PC-3 (cell line): ENCODE results near the gene LPIN1. TPM values are rescaled to one million over a fixed set of nuclear protein-coding genes. Genes with fewer than 3 reads are reported as not detected.

Source experiments
- ATAC-seq: fragments of 200-7000 bp; cut with Tn5 transposase; 2 replicates; pipeline ENCODE4 v1.9.1; 2020; ENCODE audit warnings: mild to moderate bottlenecking, moderate library complexity
- BruUV-seq: library from RNA; stranded (reverse); fragments of 400-500 nt; replicated peaks from 2 replicates; lab custom pipeline; 2021; lab: Mats Ljungman, UMichigan
- CTCF ChIA-PET: fragments of 300-600 bp; sonication (Branson Sonifier 250); formaldehyde crosslinking; loops from one replicate; lab custom pipeline; 2022; ENCODE audit warnings: antibody characterized with exemption; lab: Charles Lee
- POLR2A ChIA-PET: fragments of 300-600 bp; sonication (Branson Sonifier 250); formaldehyde crosslinking; loops from one replicate; lab custom pipeline; 2022; ENCODE audit warnings: antibody characterized with exemption; ENCODE audit not compliant: unreplicated experiment; lab: Charles Lee
- DNase-seq: peaks from one replicate; pipeline ENCODE4 v3.0.0-alpha.2; 2015
- H2AFZ ChIP-seq: fragments of 300-600 bp; sonication (generic); 2 replicates; pipeline ENCODE4 v1.6.0; 2016; ENCODE audit warnings: antibody characterized with exemption, low read length
- H3F3A ChIP-seq: fragments of 300-600 bp; sonication (generic); one replicate; pipeline ENCODE4 v1.6.0; 2017; ENCODE audit warnings: antibody characterized with exemption, low read length, control low read depth, mild to moderate bottlenecking; ENCODE audit not compliant: unreplicated experiment
- H3K27ac ChIP-seq: fragments of 300-600 bp; sonication (generic); 2 replicates; pipeline ENCODE4 v1.5.1; 2016; ENCODE audit warnings: mild to moderate bottlenecking, low read length
- H3K27me3 ChIP-seq: fragments of 300-600 bp; sonication (generic); 2 replicates; pipeline ENCODE4 v1.6.1; 2016; ENCODE audit warnings: low read length, mixed read lengths
- H3K36me3 ChIP-seq: fragments of 300-600 bp; sonication (generic); 2 replicates; pipeline ENCODE4 v1.6.1; 2016; ENCODE audit warnings: low read depth, mixed run types, low read length, mixed read lengths
- H3K4me1 ChIP-seq: fragments of 300-600 bp; sonication (generic); 2 replicates; pipeline ENCODE4 v1.5.1; 2016; ENCODE audit warnings: low read length; ENCODE audit not compliant: insufficient read depth
- H3K4me2 ChIP-seq: fragments of 300-600 bp; sonication (generic); 2 replicates; pipeline ENCODE4 v1.6.0; 2016; ENCODE audit warnings: low read length
- H3K4me3 ChIP-seq: fragments of 300-600 bp; sonication (generic); 2 replicates; pipeline ENCODE4 v1.5.1; 2016; ENCODE audit warnings: mild to moderate bottlenecking, low read length, mixed read lengths
- H3K79me2 ChIP-seq: fragments of 300-600 bp; sonication (generic); 2 replicates; pipeline ENCODE4 v1.6.1; 2017; ENCODE audit warnings: low read length, mixed read lengths
- H3K9ac ChIP-seq: fragments of 300-600 bp; sonication (generic); 2 replicates; pipeline ENCODE4 v1.6.0; 2016; ENCODE audit warnings: mild to moderate bottlenecking, low read length
- H3K9me2 ChIP-seq: fragments of 300-600 bp; sonication (generic); replicated peaks from 2 replicates; pipeline ENCODE4 v1.6.1; 2016; ENCODE audit warnings: mixed run types, low read length, mixed read lengths
- H3K9me3 ChIP-seq: fragments of 300-600 bp; sonication (generic); 2 replicates; pipeline ENCODE4 v1.6.1; 2016; ENCODE audit warnings: low read length, mixed read lengths
- H4K20me1 ChIP-seq: fragments of 300-600 bp; sonication (generic); 2 replicates; pipeline ENCODE4 v1.6.1; 2016; ENCODE audit warnings: low read length, mixed read lengths
- EZH2 ChIP-seq: fragments of 300-600 bp; sonication (generic); IDR thresholded peaks from one replicate; pipeline ENCODE4 v1.6.1; 2017; ENCODE audit warnings: antibody characterized with exemption, mild to moderate bottlenecking, low read length; ENCODE audit not compliant: unreplicated experiment
- EZH2phosphoT487 ChIP-seq: fragments of 300-600 bp; sonication (generic); IDR thresholded peaks from 2 replicates; pipeline ENCODE4 v1.6.1; 2018; ENCODE audit warnings: mild to moderate bottlenecking, antibody characterized with exemption, low read length, borderline replicate concordance
- intact Hi-C: fragments of 100-400 bp; cut with micrococcal nuclease; formaldehyde crosslinking; loops from 2 replicates; pipeline ENCODE4 v1.9.0; 2023
- total RNA-seq: library from RNA; depleted of rRNA; stranded (reverse); fragments of >200 nt; gene quantifications from 2 replicates; pipeline ENCODE4 v1.2.3, GENCODE V29; 2014
- TF ChIP-seq, protein P1 (sequence below): fragments of 300-600 bp; sonication (generic); conservative IDR thresholded peaks from 2 replicates; pipeline ENCODE4 v1.5.1; 2017; ENCODE audit warnings: antibody characterized with exemption, low read depth, mild to moderate bottlenecking, low read length

The LPIN1 gene
- total RNA-seq, 1 experiment from 2014 or later, result 40.9 TPM

DNA sequence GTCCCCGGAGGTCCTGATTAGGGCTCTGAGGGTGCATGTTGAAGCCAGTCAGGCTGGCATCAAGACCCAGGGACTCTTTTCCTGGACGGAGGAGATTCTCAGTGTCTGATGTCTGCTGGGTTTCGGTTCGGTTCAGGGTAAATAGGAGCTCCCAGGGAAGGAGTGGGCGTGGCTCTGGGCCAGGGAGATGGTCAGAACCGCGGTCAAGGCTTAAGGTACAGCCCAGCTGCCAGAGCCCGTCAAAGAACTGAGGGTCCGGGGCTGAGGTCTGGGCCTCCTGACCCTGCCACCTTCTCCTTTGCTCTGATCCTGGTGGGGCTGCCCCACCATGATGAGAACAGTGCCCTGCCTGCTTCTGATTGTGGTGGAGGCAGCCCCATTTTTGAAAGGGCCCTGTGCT is 39.8 kb downstream of the LPIN1 start:
- no peaks in the 10 kb centered on the region for H3K9me3 ChIP-seq
- POLR2A ChIA-PET, result no interaction called here

DNA sequence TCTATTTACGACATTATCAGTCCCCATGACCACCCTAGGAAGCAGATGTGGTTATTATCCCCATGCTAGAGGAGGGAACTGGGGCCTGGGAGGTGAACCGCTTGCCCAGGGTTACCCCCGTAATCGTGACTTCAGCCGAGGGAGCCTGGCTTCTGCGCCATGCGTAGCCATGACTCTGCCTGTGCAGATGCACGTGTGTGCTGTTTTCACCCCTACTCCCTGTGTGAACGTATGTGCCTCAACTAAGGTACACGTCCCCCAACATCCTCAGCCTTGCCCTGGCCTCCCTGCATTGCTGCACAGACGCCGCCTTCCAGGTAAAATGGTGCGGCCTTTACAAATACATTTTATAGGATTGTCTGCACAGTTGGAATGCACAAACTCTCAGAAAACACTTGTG is 40.2 kb downstream of the LPIN1 start:
- H3K4me3 ChIP-seq, result no peak overlapping the region
- H3K79me2 ChIP-seq, result no peaks in the 10 kb centered on the region
- ChIA-PET POLR2A (no interaction called here), CTCF (no interaction called here)
- no peaks in the 10 kb centered on the region for H3F3A ChIP-seq
- H3K4me2 ChIP-seq, result no peak overlapping the region
- no peaks in the 10 kb centered on the region for H4K20me1 ChIP-seq
- H3K9ac ChIP-seq, result no peak overlapping the region
- TF ChIP-seq, protein P1, sequence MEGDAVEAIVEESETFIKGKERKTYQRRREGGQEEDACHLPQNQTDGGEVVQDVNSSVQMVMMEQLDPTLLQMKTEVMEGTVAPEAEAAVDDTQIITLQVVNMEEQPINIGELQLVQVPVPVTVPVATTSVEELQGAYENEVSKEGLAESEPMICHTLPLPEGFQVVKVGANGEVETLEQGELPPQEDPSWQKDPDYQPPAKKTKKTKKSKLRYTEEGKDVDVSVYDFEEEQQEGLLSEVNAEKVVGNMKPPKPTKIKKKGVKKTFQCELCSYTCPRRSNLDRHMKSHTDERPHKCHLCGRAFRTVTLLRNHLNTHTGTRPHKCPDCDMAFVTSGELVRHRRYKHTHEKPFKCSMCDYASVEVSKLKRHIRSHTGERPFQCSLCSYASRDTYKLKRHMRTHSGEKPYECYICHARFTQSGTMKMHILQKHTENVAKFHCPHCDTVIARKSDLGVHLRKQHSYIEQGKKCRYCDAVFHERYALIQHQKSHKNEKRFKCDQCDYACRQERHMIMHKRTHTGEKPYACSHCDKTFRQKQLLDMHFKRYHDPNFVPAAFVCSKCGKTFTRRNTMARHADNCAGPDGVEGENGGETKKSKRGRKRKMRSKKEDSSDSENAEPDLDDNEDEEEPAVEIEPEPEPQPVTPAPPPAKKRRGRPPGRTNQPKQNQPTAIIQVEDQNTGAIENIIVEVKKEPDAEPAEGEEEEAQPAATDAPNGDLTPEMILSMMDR, result no peak
- TF ChIP-seq EZH2 (no peak), EZH2phosphoT487 (no peak)
- H3K36me3 ChIP-seq, result peaks cover 66% of the 10 kb centered on the region
- ATAC-seq (no peak), DNase-seq (no peak)
- intact Hi-C loops, result no loop called here
- BruUV-seq, result no TSS peak
- H3K9me2 ChIP-seq, result no peaks in the 10 kb centered on the region
- no peaks in the 10 kb centered on the region for H3K27me3 ChIP-seq
- no peaks in the 10 kb centered on the region for H3K9me3 ChIP-seq
- no peaks in the 10 kb centered on the region for H3K4me1 ChIP-seq
- no peak overlapping the region for H3K27ac ChIP-seq
- H2AFZ ChIP-seq, result no peak overlapping the region

More for the DNA sequence above, 39.8 kb downstream of the LPIN1 start:
- CTCF ChIA-PET, result no interaction called here
- Histone ChIP-seq H4K20me1 (no peaks in the 10 kb centered on the region), H3K36me3 (peaks cover 62% of the 10 kb centered on the region), H3K9me2 (no peaks in the 10 kb centered on the region), H3K4me2 (no peak overlapping the region), H3K79me2 (no peaks in the 10 kb centered on the region), H3K4me1 (no peaks in the 10 kb centered on the region), H3K27me3 (no peaks in the 10 kb centered on the region), H2AFZ (no peak overlapping the region), H3K9ac (no peak overlapping the region), H3K27ac (no peak overlapping the region), H3K4me3 (no peak overlapping the region), H3F3A (no peaks in the 10 kb centered on the region)
- intact Hi-C loops, result no loop called here
- no peak for DNase-seq
- TF ChIP-seq EZH2 (no peak), EZH2phosphoT487 (no peak)
- TF ChIP-seq, protein P1, result no peak
- ATAC-seq, result no peak
- no TSS peak for BruUV-seq

DNA sequence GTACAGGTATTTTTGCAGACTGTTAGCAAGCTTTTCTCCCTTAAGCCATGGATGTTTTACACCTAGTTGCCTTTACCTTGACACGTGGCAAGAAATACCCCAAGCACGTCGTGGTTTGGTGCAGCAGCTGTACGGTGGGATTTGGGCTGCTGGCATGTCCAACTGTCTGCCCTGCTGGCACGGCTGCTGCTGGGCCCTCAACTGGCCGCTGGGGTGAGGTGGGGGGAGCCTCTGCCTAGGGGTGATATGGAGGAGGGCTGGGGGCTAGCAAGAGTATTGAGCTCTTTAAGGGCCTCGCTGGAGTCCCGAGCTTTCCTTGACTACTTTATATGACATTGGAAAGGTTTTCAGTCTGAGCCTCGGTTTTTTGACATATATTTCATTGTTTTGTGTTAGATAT is 41.6 kb downstream of the LPIN1 start:
- no peaks in the 10 kb centered on the region for H3K9me3 ChIP-seq
- H2AFZ ChIP-seq, result no peak overlapping the region
- no peaks in the 10 kb centered on the region for H3K9me2 ChIP-seq
- ATAC-seq (no peak), DNase-seq (no peak)
- no peak overlapping the region for H3K9ac ChIP-seq
- H3F3A ChIP-seq, result no peaks in the 10 kb centered on the region
- H3K4me2 ChIP-seq, result no peak overlapping the region
- TF ChIP-seq EZH2 (no peak), EZH2phosphoT487 (no peak)
- TF ChIP-seq, protein P1, result no peak
- no peaks in the 10 kb centered on the region for H3K4me1 ChIP-seq
- no peaks in the 10 kb centered on the region for H4K20me1 ChIP-seq
- intact Hi-C loops, result no loop called here
- H3K4me3 ChIP-seq, result no peak overlapping the region
- no peaks in the 10 kb centered on the region for H3K27me3 ChIP-seq
- ChIA-PET CTCF (no interaction called here), POLR2A (interaction anchor here (0.6 kb wide), 1 partner anchor 75 kb away, joined by 3 read pairs; no protein-coding TSS in a partner anchor)
- peaks cover 64% of the 10 kb centered on the region for H3K36me3 ChIP-seq
- H3K27ac ChIP-seq, result no peak overlapping the region
- no peaks in the 10 kb centered on the region for H3K79me2 ChIP-seq
- BruUV-seq, result no TSS peak
